Spinal cord (tissue), 10 donors: ENCODE results near the gene C13orf46. TPM values are rescaled to one million over a fixed set of nuclear protein-coding genes. Genes with fewer than 3 reads are reported as not detected.

Source experiments
- DNase-seq, 6 donors: peaks; one replicate each; pipeline versions ENCODE4 v3.0.0 to v3.0.0-alpha.2; 2013 to 2015; ENCODE audit warnings: low spot score in 6 of 6, low read depth in 4 of 6
- H3K27ac ChIP-seq: one replicate; pipeline ENCODE4 v1.5.1; 2013; ENCODE audit warnings: low read depth, low read length, control low read depth
- H3K27me3 ChIP-seq: one replicate; pipeline ENCODE4 v1.6.1; 2013; ENCODE audit warnings: low read length; ENCODE audit not compliant: control insufficient read depth, insufficient read depth
- H3K36me3 ChIP-seq: one replicate; pipeline ENCODE4 v1.6.1; 2013; ENCODE audit warnings: low read length; ENCODE audit not compliant: control insufficient read depth, insufficient read depth
- H3K4me1 ChIP-seq: one replicate; pipeline ENCODE4 v1.6.1; 2013; ENCODE audit warnings: low read length; ENCODE audit not compliant: control insufficient read depth, insufficient read depth
- H3K4me3 ChIP-seq: one replicate; pipeline ENCODE4 v1.5.1; 2013; ENCODE audit warnings: low read depth, low read length, control low read depth
- H3K9me3 ChIP-seq: one replicate; pipeline ENCODE4 v1.6.1; 2013; ENCODE audit warnings: low read length; ENCODE audit not compliant: control insufficient read depth, insufficient read depth
- WGBS: methylation state at CpG from one replicate; pipeline ENCODE4 v1.1.5; 2013; ENCODE audit warnings: missing lambda C conversion rate; ENCODE audit not compliant: insufficient coverage; 5-methylcytosine and 5-hydroxymethylcytosine counted together
- polyA plus RNA-seq, 2 donors: library from polyadenylated mRNA; unstranded; fragments of 120-200 nt; gene quantifications; one replicate each; pipeline ENCODE4 v1.2.1, GENCODE V29; 2013; ENCODE audit not compliant: insufficient read length in 2 of 2
- total RNA-seq, 2 donors: library from RNA; depleted of rRNA in 1 of 2; stranded (reverse); fragments of 120-200 nt in 1 of 2; fragments of >200 nt in 1 of 2; gene quantifications; one replicate each; pipeline versions ENCODE4 v1.2.3 to v1.2.4, GENCODE V29; 2013 to 2014
- donor health status: healthy.

Gene C13orf46
- total and polyA plus RNA-seq, 4 donors: 0.20 to 1.1 (median 0.62) TPM

DNA sequence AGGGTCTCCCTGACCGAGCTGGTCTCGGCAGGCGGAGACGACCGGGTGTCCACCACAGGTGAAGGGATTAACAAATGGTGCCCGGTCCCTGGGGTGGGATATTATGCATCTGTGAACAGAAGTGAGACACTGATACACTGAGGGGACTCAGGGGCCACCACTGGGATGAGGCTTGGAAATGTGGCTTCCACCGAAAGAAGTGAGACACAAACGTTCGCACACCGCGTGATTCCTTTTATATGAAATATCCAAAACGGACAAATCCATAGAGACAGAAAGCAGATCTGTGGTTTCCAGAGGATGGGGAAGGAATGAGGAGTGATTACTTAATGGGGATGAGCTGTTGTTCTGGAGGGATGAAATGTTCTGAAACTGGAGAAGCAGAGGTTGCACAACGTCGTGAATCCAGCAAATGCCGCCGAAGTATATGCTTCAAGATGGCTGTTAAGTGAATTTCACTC is 47.5 kb downstream of the C13orf46 start:
- no peaks in the 10 kb centered on the region for H3K27me3 ChIP-seq
- no peak for DNase-seq
- no peak overlapping the region for H3K4me3 ChIP-seq
- H3K27ac ChIP-seq: no peak overlapping the region
- 96% methylated on average over 11 of the region's 16 CpGs for WGBS
- no peaks in the 10 kb centered on the region for H3K36me3 ChIP-seq
- H3K4me1 ChIP-seq: peaks cover 36% of the 10 kb centered on the region
- H3K9me3 ChIP-seq: peaks cover 7% of the 10 kb centered on the region

DNA sequence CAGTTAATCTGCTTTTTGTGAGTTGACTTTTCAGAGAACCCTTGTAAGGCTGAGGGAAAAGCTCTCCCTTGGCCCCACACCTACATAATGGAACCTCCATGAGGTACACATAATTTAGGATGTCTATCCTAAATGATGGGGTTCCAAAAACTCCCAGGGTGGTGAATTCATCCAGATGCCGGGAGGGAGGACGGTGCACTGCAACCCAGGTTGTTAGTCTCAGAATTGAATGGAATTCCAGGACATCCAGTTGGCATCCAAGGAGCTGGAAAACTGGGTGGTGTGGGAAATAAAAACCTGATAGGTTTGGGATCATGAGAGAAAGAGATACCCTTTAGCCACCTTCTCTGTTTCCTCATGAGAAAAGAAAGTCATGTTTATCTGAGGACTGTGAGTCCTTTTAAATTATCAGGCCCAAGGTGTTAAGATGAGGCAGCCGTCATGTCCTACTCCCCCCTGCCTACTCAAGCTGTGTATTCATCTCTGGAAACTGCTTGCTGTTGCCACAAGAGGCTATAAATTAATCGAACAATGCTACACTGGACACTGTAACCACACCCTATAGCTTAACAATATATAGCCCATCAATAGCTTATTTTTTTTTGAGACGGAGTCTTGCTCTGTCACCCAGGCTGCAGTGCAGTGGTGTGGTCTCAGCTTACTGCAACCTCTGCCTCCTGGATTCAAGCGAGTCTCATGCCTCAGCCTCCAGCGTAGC is 49.5 kb downstream of the C13orf46 start:
- no peak for DNase-seq
- Histone ChIP-seq H3K9me3 (peaks cover 7% of the 10 kb centered on the region), H3K4me1 (peaks cover 24% of the 10 kb centered on the region), H3K27me3 (no peaks in the 10 kb centered on the region), H3K27ac (no peak overlapping the region), H3K36me3 (no peaks in the 10 kb centered on the region), H3K4me3 (no peak overlapping the region)
- 77% methylated on average over 4 of the region's 7 CpGs for WGBS

DNA sequence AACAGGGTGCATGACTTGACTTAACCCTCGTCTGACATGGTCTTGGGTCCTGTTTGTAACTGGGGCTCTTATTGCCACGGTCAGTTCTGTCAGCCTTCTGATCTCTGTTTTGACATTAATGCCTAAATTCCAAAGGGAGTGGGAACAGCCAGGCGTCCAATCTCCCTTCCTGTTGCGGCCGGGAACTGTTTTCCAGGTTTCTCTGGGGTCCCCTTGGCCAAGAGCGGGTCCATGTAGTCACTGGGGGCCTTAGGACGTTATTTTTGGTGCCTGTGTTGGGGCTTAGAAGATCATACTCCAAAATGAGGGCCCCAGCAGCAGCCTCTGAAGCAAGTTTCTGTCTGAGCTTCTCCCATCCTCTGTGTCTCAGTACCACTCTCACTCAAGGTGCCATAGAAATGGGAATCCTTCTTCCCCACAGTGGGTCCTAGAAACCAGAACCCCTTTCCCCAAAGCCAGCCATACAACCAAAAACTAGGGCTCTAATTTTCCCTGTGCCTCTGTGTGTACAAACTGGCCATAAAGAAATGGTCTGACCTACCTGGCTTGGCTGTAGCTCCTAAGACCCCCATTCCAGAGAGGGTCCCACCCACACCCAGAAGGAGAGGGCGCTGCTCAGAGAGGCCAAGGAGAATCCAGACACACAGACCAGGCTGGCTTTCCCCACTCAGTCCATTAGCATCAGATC is 50.4 kb downstream of the C13orf46 start:
- no peaks in the 10 kb centered on the region for H3K27me3 ChIP-seq
- H3K27ac ChIP-seq: no peak overlapping the region
- no peak for DNase-seq
- H3K4me1 ChIP-seq: peaks cover 16% of the 10 kb centered on the region
- no peaks in the 10 kb centered on the region for H3K36me3 ChIP-seq
- WGBS: 84% methylated on average over 6 of the region's 8 CpGs
- H3K9me3 ChIP-seq: peaks cover 7% of the 10 kb centered on the region
- H3K4me3 ChIP-seq: no peak overlapping the region

DNA sequence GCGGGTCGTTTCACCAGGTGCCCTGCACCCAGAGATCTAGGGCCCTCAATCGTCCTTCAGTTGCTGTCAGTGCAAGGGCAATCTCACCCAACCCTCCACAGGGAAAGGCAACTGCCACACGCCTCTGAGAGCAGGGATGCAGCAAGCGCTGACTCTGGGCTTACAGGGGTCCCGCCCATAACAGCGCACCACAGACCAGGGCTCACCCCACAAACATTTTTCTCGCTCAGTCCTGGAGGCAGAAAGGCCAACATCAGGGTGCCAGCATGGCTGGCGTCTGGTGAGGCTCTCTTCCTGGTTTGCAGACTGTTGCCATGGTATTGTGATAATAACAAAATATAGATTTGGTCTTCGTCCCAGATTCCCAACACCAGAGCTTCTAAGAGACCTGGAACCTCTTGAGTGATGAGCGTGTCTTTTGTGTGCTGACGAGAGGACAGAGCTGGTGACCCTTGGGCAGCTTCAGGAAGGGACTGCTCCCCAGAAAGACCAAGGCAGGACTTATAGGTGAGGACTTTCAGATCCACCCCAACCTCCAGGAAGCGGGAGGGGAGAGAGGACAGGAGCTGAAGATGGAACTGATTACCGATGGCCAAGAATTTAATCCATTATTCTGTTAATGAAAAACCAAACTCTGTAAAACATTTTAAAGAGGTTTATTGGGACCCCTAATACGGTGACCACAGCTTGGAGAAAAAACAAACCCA is 51.3 kb downstream of the C13orf46 start:
- Histone ChIP-seq H3K4me1 (peaks cover 7% of the 10 kb centered on the region), H3K9me3 (peaks cover 7% of the 10 kb centered on the region), H3K36me3 (no peaks in the 10 kb centered on the region), H3K4me3 (no peak overlapping the region), H3K27ac (no peak overlapping the region), H3K27me3 (no peaks in the 10 kb centered on the region)
- DNase-seq: no peak
- 83% methylated on average over 7 of the region's 15 CpGs for WGBS

DNA sequence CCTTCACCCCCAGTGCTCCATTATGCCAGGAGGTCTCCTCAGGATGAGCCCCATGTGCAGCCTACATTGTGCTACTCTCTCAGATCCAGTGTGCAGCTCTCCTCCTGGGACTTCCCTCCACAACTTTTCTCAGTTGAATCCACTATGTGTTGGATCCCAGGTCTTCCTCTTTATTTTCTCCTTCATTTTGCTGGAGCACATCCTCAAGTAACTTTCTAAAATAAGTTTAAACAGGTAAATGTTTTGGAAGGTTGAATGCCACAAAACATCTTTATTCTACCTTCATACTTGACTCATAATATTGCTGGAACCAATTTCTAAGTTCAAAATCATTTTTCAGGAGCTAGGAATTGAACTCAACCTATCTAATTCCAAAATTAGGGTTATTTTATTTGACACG is 52.1 kb downstream of the C13orf46 start:
- WGBS: 91% methylated on average over 1 of the region's 1 CpG
- no peaks in the 10 kb centered on the region for H3K36me3 ChIP-seq
- no peaks in the 10 kb centered on the region for H3K4me1 ChIP-seq
- H3K27ac ChIP-seq: no peak overlapping the region
- H3K27me3 ChIP-seq: no peaks in the 10 kb centered on the region
- H3K4me3 ChIP-seq: no peak overlapping the region
- peaks cover 7% of the 10 kb centered on the region for H3K9me3 ChIP-seq
- DNase-seq: no peak

DNA sequence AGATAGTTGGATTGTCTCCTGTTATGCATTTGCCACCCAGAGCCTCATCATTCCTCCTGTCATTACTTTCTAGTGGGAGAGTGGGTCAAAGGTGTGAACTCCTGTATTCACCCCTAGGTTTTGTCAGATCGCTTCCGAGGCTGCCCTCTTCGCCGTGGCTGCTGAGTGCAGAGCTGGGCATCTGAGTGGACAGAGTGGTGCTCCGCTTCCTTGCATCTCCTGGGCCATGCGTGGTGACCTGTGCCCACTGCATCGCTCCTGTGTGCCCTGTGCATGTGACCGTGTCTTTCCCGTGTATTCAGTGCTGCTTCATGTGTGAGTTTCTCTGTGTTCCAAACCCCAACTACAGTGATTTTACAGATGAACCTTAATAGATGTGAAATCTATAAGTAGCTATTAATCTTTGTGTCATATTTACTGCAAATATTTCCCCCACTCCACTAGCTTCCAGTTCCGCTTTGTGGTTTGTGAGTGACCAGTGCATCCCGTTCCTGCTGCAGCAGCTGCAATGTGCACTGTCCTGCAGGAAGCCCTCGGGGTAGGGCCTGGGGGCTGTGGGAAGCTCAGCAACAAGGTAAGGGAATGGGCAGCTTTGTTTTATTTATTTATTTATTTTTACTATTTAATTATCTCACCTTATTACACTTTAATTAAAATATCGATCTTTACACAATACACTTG is 53.1 kb downstream of the C13orf46 start:
- no peak for DNase-seq
- WGBS: 96% methylated on average over 6 of the region's 13 CpGs
- Histone ChIP-seq H3K9me3 (peaks cover 7% of the 10 kb centered on the region), H3K36me3 (no peaks in the 10 kb centered on the region), H3K27ac (no peak overlapping the region), H3K4me3 (no peak overlapping the region), H3K27me3 (no peaks in the 10 kb centered on the region), H3K4me1 (no peaks in the 10 kb centered on the region)

DNA sequence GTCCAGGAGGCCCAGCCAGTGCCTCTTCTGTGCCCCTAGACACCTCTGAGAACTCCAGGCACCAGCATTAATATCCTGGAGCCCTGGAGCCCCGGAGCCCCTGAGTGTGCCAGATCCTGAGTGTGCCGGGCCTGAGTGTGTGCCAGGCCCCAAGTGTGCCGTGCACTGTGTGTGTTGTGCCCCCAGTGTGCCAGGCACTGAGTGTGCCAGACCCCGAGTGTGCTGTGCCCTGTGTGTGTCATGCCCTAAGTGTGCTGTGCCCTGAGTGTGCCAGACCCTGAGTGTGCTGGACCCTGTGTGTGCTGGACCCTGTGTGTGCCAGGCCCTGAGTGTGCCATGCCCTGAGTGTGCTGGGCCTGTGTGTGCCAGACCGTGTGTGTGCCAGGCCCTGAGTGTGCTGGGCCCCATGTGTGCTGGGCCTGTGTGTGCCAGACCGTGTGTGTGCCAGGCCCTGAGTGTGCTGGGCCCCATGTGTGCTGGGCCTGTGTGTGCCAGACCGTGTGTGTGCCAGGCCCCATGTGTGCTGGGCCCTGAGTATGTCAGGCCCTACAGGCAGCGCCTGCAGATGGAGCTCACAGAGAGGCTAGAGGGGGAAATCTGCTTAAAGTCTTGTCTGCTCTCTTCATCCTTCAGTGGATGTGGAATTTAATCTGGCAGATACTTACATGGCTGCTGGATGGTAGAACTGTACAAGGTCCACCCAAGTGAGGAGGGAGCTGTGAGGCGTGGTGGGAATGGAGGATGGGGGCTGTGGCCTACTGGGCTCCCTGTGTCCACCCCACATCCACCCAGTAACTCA is 53.9 kb downstream of the C13orf46 start:
- peaks cover 7% of the 10 kb centered on the region for H3K9me3 ChIP-seq
- WGBS: 81% methylated on average over 8 of the region's 9 CpGs
- no peaks in the 10 kb centered on the region for H3K36me3 ChIP-seq
- no peaks in the 10 kb centered on the region for H3K4me1 ChIP-seq
- no peak overlapping the region for H3K4me3 ChIP-seq
- no peaks in the 10 kb centered on the region for H3K27me3 ChIP-seq
- no peak for DNase-seq
- H3K27ac ChIP-seq: no peak overlapping the region

DNA sequence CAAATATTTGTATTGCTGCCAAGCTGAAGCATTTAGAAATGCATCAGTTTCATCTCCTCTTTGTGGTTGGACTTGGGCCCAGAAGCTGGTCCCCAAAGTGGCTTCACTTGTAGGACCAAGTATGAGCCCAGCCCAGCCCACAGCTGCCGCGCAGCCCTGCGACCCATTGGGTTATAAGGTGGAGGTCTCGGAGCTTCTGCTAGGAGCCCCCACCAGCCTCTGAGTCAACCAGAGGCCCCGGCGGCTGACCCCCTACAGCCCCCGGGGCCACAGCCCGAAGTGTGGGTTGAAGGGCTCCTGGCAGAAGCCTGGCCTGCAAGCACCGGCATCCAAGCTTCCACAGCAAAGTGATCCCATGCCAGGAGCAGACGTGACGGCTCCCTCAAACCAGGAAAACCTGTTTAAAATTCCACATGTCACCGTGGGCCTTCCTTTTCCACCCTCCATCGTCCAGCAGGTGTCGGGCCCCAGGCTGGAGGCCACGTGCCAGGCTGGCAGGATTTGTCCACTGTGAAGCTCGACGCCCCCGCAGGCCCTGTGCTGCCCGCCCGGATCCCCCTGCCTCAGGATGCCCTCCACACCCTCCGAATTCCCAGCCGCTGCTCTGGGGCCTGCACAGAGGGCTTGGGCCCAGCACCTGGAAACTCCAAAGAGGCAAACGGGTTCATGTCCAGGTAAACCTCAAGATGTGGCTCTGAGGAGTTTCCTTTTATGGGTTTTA is 54.7 kb downstream of the C13orf46 start:
- no peaks in the 10 kb centered on the region for H3K36me3 ChIP-seq
- DNase-seq: no peak
- no peak overlapping the region for H3K27ac ChIP-seq
- peaks cover 7% of the 10 kb centered on the region for H3K9me3 ChIP-seq
- no peaks in the 10 kb centered on the region for H3K27me3 ChIP-seq
- no peak overlapping the region for H3K4me3 ChIP-seq
- 94% methylated on average over 22 of the region's 23 CpGs for WGBS
- H3K4me1 ChIP-seq: no peaks in the 10 kb centered on the region
